OCI-LY7 (cell line): ENCODE measurements around the gene ZNF497.

Experiments used
- CTCF ChIP-seq: fragments of 200-600 bp; sonication (generic); conservative IDR thresholded peaks from 2 replicates; pipeline ENCODE4 v1.5.1; 2014; ENCODE audit warnings: mild to moderate bottlenecking, antibody characterized with exemption, low read length, moderate library complexity, mixed read lengths
- EZH2phosphoT487 ChIP-seq: fragments of 200-600 bp; sonication (generic); IDR thresholded peaks from 2 replicates; pipeline ENCODE4 v1.6.1; 2018; ENCODE audit warnings: low read depth, borderline replicate concordance, mild to moderate bottlenecking, mixed run types, antibody characterized with exemption, low read length, moderate library complexity, mixed read lengths

DNA sequence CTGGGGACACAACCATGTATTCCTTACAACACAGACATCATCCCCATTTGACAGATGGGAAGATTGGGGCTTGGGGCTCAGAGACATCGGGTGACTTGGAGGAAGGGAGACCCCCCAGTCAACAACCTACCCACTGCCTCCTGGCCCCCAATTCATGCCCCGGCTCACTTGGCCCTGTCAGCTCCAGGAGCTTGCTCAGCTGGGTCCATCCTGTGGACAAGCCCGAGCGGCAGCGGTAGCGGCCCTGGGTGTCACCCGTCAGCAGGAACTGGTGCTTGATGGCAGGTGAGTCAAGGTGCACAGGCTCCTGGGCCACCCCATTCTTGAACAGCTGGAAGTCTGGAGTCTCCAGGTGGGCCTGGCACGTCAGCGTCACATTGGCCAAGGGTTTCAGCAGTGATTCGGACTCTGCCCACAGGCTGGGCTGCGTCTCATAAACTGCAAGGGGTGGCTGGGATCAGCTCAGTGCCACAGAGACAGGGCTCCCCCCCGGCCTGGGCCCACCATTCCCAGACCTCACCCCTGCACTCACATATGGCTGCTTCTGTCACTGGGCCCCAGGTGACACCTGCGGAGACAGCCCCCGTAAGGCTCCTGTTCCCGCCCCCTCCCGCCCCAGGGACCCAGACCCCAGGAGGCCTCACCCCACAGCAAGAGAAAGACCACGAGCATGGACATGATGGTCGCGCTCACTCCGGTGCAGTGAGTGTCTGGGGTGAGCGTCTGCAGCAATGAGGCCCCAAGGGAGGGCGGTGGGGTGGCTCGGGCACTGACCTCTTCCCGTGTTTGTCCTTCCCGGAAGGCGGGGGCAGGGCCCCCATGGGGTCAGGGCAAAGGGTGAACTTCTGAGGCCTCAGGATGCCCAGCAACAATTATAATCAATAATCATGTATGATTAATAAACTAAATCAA is 9.5 kb downstream of the ZNF497 start, which contains the start of gene A1BG:
- TF ChIP-seq CTCF = no peak
- TF ChIP-seq EZH2phosphoT487 = no peak
